Astrocyte of the hippocampus (primary cell): ENCODE measurements around the gene FOXK1.
"Not testable (repeated sequence)": the region's sequence is repeated elsewhere in the genome, so short reads cannot be mapped to it uniquely, and the experiment has no call there.

Experiments
- DNase-seq: peaks from one replicate; pipeline ENCODE4 v3.0.0; 2011; ENCODE audit warnings: low read depth, low spot score

The FOXK1 gene

GRCh38 chr7:4667776-4668509 lies 14.2 kb upstream of the FOXK1 start:
- peak; percentile 97 for DNase-seq

GRCh38 chr7:4668510-4668847 lies 13.6 kb upstream of the FOXK1 start:
- DNase-seq = no peak

- no peak for DNase-seq
Observed at GRCh38 chr7:4670791-4671190, 11.3 kb upstream of the FOXK1 start.

GRCh38 chr7:4675771-4676367 lies 6.2 kb upstream of the FOXK1 start:
- DNase-seq = no peak

GRCh38 chr7:4677518-4677917 lies 4.6 kb upstream of the FOXK1 start:
- DNase-seq = not testable (repeated sequence)

- no peak for DNase-seq
Observed at GRCh38 chr7:4681218-4681851, 760 bp upstream of the FOXK1 start.

GRCh38 chr7:4682621-4683042 lies 537 bp downstream of the FOXK1 start:
- DNase-seq = peak; percentile 72

- DNase-seq = peak; percentile 25
Observed at GRCh38 chr7:4683043-4683883, 1.2 kb downstream of the FOXK1 start.

GRCh38 chr7:4683884-4684565 lies 1.9 kb downstream of the FOXK1 start:
- peak; percentile 76 for DNase-seq

- DNase-seq = no peak
Observed at GRCh38 chr7:4684846-4685245, 2.8 kb downstream of the FOXK1 start.

GRCh38 chr7:4685676-4686075 lies 3.6 kb downstream of the FOXK1 start:
- DNase-seq = not testable (repeated sequence)

GRCh38 chr7:4687956-4688355 lies 5.9 kb downstream of the FOXK1 start:
- DNase-seq = no peak

GRCh38 chr7:4689151-4689550 lies 7.1 kb downstream of the FOXK1 start:
- no peak for DNase-seq

GRCh38 chr7:4689668-4690067 lies 7.6 kb downstream of the FOXK1 start:
- no peak for DNase-seq

- DNase-seq = no peak
Observed at GRCh38 chr7:4690953-4691856, 9.1 kb downstream of the FOXK1 start.

- DNase-seq = no peak
Observed at GRCh38 chr7:4692055-4692454, 10.0 kb downstream of the FOXK1 start.

- DNase-seq = not testable (repeated sequence)
Observed at GRCh38 chr7:4692622-4693021, 10.5 kb downstream of the FOXK1 start.

GRCh38 chr7:4693152-4693551 lies 11.1 kb downstream of the FOXK1 start:
- no peak for DNase-seq

- no peak for DNase-seq
Observed at GRCh38 chr7:4693749-4694148, 11.7 kb downstream of the FOXK1 start.

- no peak for DNase-seq
Observed at GRCh38 chr7:4694305-4694704, 12.2 kb downstream of the FOXK1 start.
